Brain pericyte (primary cell): ENCODE measurements around the gene NUP62.
"Not testable (repeated sequence)": the region's sequence is repeated elsewhere in the genome, so short reads cannot be mapped to it uniquely, and the experiment has no call there.

Experiments
- DNase-seq: peaks from one replicate; pipeline ENCODE4 v3.0.0-alpha.2; 2012; ENCODE audit warnings: low read depth, low spot score

NUP62 gene

GRCh38 chr19:49929121-49929610 lies at the start of gene NUP62, which contains the start of gene ATF5:
NUP62 (minus strand) TSS chr19:49929504; CDS start chr19:49909807, 19,697 bp downstream.
ATF5 (plus strand) TSS chr19:49929205; CDS start chr19:49930851, 1,646 bp downstream.
- DNase-seq, result no peak

GRCh38 chr19:49978324-49978723 lies 49.0 kb upstream of the NUP62 start:
- no peak for DNase-seq

GRCh38 chr19:49977881-49978280 lies 48.6 kb upstream of the NUP62 start:
- no peak for DNase-seq

GRCh38 chr19:49977076-49977475 lies 47.8 kb upstream of the NUP62 start:
- DNase-seq, result no peak

GRCh38 chr19:49976496-49976895 lies 47.2 kb upstream of the NUP62 start:
- DNase-seq, result no peak

- no peak for DNase-seq
These were observed 45.7 kb upstream of the NUP62 start for GRCh38 chr19:49975051-49975450.

- no peak for DNase-seq
These were observed 44.7 kb upstream of the NUP62 start for GRCh38 chr19:49973987-49974386.

GRCh38 chr19:49972841-49973240 lies 43.5 kb upstream of the NUP62 start:
- DNase-seq, result no peak

- no peak for DNase-seq
These were observed 42.7 kb upstream of the NUP62 start for GRCh38 chr19:49971991-49972411.

GRCh38 chr19:49969355-49969754 lies 40.1 kb upstream of the NUP62 start:
- DNase-seq, result not testable (repeated sequence)

GRCh38 chr19:49968279-49968922 lies 39.1 kb upstream of the NUP62 start:
- no peak for DNase-seq

GRCh38 chr19:49960980-49961379 lies 31.7 kb upstream of the NUP62 start, which contains the start of gene SIGLEC11:
SIGLEC11 (minus strand) TSS chr19:49961172; CDS start chr19:49961081, 91 bp downstream.
- not testable (repeated sequence) for DNase-seq

GRCh38 chr19:49959892-49960291 lies 30.6 kb upstream of the NUP62 start:
- DNase-seq, result not testable (repeated sequence)

GRCh38 chr19:49958596-49958995 lies 29.3 kb upstream of the NUP62 start:
- DNase-seq, result not testable (repeated sequence)

- DNase-seq, result not testable (repeated sequence)
These were observed 28.8 kb upstream of the NUP62 start for GRCh38 chr19:49958144-49958543.

- DNase-seq, result no peak
These were observed 28.1 kb upstream of the NUP62 start for GRCh38 chr19:49957262-49957915.

GRCh38 chr19:49956115-49956495 lies 26.8 kb upstream of the NUP62 start:
- DNase-seq, result no peak

GRCh38 chr19:49954933-49955332 lies 25.6 kb upstream of the NUP62 start:
- DNase-seq, result no peak

GRCh38 chr19:49954092-49954829 lies 25.0 kb upstream of the NUP62 start:
- no peak for DNase-seq

- DNase-seq, result no peak
These were observed 24.1 kb upstream of the NUP62 start for GRCh38 chr19:49953416-49953815.

GRCh38 chr19:49952906-49953305 lies 23.6 kb upstream of the NUP62 start:
- no peak for DNase-seq

GRCh38 chr19:49952479-49952836 lies 23.2 kb upstream of the NUP62 start:
- no peak for DNase-seq
